K562 (cell line): Measurements from ENCODE around the gene EFEMP2. TPM values are rescaled to one million over a fixed set of nuclear protein-coding genes. Genes with fewer than 3 reads are reported as not detected.

ENCODE experiments used
- HDAC3 ChIP-seq: fragments of 450-650 bp; IDR thresholded peaks from 2 replicates; pipeline ENCODE4 v1.6.1; 2018; ENCODE audit warnings: borderline replicate concordance, mild to moderate bottlenecking, moderate library complexity; ENCODE audit not compliant: partially characterized antibody
- SLC30A9 ChIP-seq: fragments of 250-450 bp; sonication (Bioruptor Pico); IDR thresholded peaks from 2 replicates; pipeline ENCODE4 v1.8.0; 2022; ENCODE audit warnings: mild to moderate bottlenecking, moderate library complexity
- SMARCA5 ChIP-seq: fragments of 450-650 bp; IDR thresholded peaks from 2 replicates; pipeline ENCODE4 v1.6.1; 2016
- U2AF1 ChIP-seq: fragments of 200-400 bp; formaldehyde crosslinking; optimal IDR thresholded peaks from 2 replicates; pipeline ENCODE3; 2017; ENCODE audit warnings: mild to moderate bottlenecking, low read depth, low read length, moderate library complexity
- ZFP30 ChIP-seq: fragments of 250-450 bp; sonication (Bioruptor Pico); IDR thresholded peaks from 2 replicates; pipeline ENCODE4 v1.8.0; 2022; ENCODE audit warnings: moderate library complexity, mild to moderate bottlenecking, inconsistent platforms, borderline replicate concordance
- ZFX ChIP-seq: sonication (generic); formaldehyde crosslinking; IDR thresholded peaks from 2 replicates; pipeline ENCODE4 v1.8.0; 2022; ENCODE audit warnings: mild to moderate bottlenecking, missing genetic modification reagents, moderate library complexity
- ZNF12 ChIP-seq: sonication (generic); formaldehyde crosslinking; IDR thresholded peaks from 2 replicates; pipeline ENCODE4 v1.4.0; 2020; ENCODE audit warnings: mild to moderate bottlenecking, missing genetic modification reagents
- ZNF175 ChIP-seq: fragments of 200-800 bp; sonication (Bioruptor generic); IDR thresholded peaks from 2 replicates; pipeline ENCODE4 v1.6.1; 2016; ENCODE audit warnings: low read depth, mild to moderate bottlenecking, missing genetic modification characterization, missing compliant biosample characterization
- polyA plus RNA-seq, 8 experiments: library from polyadenylated mRNA; depleted of rRNA in 4 of 8; stranded (reverse) in 5 of 8; unstranded in 3 of 8; fragments of >200 nt; fragmentation: Nextera tagmentation in 2 of 8; fragmentation: Illumina TruSeq in 1 of 8; extraction: Ambion mirVana in 2 of 8; extraction: Trizol in 1 of 8; gene quantifications; 2 replicates each; pipeline versions ENCODE4 v1.2.1 to v1.2.3, GENCODE V29; 2011 to 2014; ENCODE audit warnings: inconsistent platforms in 1 of 8, missing spikeins in 1 of 8
- total RNA-seq, 7 experiments: library from RNA; depleted of rRNA in 6 of 7; stranded (reverse); fragments of >200 nt in 6 of 7; fragmentation: Illumina TruSeq in 2 of 7; extraction: Trizol in 2 of 7; gene quantifications; 2 replicates each; pipeline versions ENCODE4 v1.2.1 to v1.2.3, GENCODE V29; 2011 to 2021; ENCODE audit warnings: low replicate concordance in 1 of 7
- TF ChIP-seq, protein P1 (sequence below): fragments of 450-650 bp; IDR thresholded peaks from 2 replicates; pipeline ENCODE4 v1.6.1; 2016; ENCODE audit warnings: low read depth
- TF ChIP-seq, protein P2 (sequence below): sonication (generic); formaldehyde crosslinking; IDR thresholded peaks from 2 replicates; pipeline ENCODE4 v1.8.1; 2023; ENCODE audit warnings: mild to moderate bottlenecking, missing genetic modification reagents, moderate library complexity
- TF ChIP-seq, protein P3 (sequence below): sonication (generic); formaldehyde crosslinking; IDR thresholded peaks from 2 replicates; pipeline ENCODE4 v1.8.0; 2022; ENCODE audit warnings: missing genetic modification reagents, mild to moderate bottlenecking, borderline replicate concordance
- TF ChIP-seq, protein P4 (sequence below): fragments of 450-650 bp; IDR thresholded peaks from 2 replicates; pipeline ENCODE4 v1.6.1; 2016; ENCODE audit warnings: borderline replicate concordance

The EFEMP2 gene
- total and polyA plus RNA-seq, 9 of the 15 experiments (the other 6 are each of a cell fraction or from before 2014, with no cell fraction given), result 0.07 to 2.9 (median 0.69) TPM; not detected in 1

DNA sequence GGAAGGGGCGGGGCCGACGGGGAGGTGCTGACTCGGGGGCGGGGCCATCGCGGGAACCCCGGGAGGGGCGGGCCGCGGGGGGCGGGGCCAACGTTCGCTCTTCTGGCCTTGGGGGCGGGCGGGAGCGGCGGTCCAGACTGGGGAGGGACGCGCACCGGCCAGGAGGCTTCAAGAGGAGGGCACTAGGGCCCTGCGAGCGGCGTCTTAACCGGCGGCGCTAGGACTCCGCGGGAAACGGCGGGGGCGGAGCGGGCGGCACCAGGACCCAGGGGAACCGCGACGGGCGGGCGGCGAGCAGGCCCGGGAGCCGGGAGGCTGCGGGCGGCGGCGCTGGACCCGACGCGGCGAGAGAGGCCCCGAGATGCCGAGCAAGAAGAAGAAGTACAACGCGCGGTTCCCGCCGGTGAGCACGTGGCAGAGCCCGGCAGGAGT is 46.6 kb upstream of the EFEMP2 start, which contains the start of gene DRAP1 (continued):
- TF ChIP-seq, protein P1, sequence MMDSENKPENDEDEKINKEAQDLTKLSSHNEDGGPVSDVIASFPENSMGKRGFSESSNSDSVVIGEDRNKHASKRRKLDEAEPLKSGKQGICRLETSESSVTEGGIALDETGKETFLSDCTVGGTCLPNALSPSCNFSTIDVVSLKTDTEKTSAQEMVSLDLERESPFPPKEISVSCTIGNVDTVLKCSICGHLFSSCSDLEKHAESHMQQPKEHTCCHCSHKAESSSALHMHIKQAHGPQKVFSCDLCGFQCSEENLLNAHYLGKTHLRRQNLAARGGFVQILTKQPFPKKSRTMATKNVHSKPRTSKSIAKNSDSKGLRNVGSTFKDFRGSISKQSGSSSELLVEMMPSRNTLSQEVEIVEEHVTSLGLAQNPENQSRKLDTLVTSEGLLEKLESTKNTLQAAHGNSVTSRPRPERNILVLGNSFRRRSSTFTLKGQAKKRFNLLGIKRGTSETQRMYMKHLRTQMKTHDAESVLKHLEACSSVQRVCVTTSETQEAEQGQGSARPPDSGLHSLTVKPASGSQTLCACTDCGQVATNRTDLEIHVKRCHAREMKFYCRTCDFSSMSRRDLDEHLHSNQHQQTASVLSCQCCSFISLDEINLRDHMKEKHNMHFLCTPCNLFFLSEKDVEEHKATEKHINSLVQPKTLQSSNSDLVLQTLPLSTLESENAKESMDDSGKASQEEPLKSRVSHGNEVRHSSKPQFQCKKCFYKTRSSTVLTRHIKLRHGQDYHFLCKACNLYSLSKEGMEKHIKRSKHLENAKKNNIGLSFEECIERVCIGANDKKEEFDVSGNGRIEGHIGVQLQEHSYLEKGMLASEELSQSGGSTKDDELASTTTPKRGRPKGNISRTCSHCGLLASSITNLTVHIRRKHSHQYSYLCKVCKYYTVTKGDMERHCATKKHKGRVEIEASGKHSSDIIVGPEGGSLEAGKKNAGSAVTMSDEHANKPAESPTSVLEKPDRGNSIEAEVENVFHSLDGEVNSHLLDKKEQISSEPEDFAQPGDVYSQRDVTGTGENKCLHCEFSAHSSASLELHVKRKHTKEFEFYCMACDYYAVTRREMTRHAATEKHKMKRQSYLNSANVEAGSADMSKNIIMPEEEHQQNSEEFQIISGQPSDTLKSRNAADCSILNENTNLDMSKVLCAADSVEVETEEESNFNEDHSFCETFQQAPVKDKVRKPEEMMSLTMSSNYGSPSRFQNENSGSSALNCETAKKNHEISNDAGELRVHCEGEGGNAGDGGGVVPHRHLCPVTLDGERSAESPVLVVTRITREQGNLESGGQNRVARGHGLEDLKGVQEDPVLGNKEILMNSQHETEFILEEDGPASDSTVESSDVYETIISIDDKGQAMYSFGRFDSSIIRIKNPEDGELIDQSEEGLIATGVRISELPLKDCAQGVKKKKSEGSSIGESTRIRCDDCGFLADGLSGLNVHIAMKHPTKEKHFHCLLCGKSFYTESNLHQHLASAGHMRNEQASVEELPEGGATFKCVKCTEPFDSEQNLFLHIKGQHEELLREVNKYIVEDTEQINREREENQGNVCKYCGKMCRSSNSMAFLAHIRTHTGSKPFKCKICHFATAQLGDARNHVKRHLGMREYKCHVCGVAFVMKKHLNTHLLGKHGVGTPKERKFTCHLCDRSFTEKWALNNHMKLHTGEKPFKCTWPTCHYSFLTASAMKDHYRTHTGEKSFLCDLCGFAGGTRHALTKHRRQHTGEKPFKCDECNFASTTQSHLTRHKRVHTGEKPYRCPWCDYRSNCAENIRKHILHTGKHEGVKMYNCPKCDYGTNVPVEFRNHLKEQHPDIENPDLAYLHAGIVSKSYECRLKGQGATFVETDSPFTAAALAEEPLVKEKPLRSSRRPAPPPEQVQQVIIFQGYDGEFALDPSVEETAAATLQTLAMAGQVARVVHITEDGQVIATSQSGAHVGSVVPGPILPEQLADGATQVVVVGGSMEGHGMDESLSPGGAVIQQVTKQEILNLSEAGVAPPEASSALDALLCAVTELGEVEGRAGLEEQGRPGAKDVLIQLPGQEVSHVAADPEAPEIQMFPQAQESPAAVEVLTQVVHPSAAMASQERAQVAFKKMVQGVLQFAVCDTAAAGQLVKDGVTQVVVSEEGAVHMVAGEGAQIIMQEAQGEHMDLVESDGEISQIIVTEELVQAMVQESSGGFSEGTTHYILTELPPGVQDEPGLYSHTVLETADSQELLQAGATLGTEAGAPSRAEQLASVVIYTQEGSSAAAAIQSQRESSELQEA, result no peak
- TF ChIP-seq ZFP30 (CRISPR knock-in tag) (no peak), U2AF1 (peak; percentile 95), HDAC3 (no peak), ZNF175 (CRISPR knock-in tag) (no peak), ZNF12 (CRISPR knock-in tag) (no peak), ZFX (CRISPR knock-in tag) (peak; percentile 6; the same call in 1 of the 2 replicates), SMARCA5 (no peak), SLC30A9 (no peak)
- TF ChIP-seq, protein P2, sequence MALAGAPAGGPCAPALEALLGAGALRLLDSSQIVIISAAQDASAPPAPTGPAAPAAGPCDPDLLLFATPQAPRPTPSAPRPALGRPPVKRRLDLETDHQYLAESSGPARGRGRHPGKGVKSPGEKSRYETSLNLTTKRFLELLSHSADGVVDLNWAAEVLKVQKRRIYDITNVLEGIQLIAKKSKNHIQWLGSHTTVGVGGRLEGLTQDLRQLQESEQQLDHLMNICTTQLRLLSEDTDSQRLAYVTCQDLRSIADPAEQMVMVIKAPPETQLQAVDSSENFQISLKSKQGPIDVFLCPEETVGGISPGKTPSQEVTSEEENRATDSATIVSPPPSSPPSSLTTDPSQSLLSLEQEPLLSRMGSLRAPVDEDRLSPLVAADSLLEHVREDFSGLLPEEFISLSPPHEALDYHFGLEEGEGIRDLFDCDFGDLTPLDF (CRISPR knock-in tag), result peak; percentile 88
- TF ChIP-seq, protein P3, sequence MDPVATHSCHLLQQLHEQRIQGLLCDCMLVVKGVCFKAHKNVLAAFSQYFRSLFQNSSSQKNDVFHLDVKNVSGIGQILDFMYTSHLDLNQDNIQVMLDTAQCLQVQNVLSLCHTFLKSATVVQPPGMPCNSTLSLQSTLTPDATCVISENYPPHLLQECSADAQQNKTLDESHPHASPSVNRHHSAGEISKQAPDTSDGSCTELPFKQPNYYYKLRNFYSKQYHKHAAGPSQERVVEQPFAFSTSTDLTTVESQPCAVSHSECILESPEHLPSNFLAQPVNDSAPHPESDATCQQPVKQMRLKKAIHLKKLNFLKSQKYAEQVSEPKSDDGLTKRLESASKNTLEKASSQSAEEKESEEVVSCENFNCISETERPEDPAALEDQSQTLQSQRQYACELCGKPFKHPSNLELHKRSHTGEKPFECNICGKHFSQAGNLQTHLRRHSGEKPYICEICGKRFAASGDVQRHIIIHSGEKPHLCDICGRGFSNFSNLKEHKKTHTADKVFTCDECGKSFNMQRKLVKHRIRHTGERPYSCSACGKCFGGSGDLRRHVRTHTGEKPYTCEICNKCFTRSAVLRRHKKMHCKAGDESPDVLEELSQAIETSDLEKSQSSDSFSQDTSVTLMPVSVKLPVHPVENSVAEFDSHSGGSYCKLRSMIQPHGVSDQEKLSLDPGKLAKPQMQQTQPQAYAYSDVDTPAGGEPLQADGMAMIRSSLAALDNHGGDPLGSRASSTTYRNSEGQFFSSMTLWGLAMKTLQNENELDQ (CRISPR knock-in tag), result no peak
- TF ChIP-seq, protein P4, sequence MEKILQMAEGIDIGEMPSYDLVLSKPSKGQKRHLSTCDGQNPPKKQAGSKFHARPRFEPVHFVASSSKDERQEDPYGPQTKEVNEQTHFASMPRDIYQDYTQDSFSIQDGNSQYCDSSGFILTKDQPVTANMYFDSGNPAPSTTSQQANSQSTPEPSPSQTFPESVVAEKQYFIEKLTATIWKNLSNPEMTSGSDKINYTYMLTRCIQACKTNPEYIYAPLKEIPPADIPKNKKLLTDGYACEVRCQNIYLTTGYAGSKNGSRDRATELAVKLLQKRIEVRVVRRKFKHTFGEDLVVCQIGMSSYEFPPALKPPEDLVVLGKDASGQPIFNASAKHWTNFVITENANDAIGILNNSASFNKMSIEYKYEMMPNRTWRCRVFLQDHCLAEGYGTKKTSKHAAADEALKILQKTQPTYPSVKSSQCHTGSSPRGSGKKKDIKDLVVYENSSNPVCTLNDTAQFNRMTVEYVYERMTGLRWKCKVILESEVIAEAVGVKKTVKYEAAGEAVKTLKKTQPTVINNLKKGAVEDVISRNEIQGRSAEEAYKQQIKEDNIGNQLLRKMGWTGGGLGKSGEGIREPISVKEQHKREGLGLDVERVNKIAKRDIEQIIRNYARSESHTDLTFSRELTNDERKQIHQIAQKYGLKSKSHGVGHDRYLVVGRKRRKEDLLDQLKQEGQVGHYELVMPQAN, result no peak
